H1 (cell line): ENCODE results near the gene PDZD8. TPM values are rescaled to one million over a fixed set of nuclear protein-coding genes. Genes with fewer than 3 reads are reported as not detected.

Experiments
- CBX8 ChIP-seq: fragments of 300-800, 300-1000 bp; sonication (generic); IDR thresholded peaks from 2 replicates; pipeline ENCODE4 v1.7.1; 2016; ENCODE audit warnings: low read depth, low read length, borderline replicate concordance
- CTBP2 ChIP-seq: IDR thresholded peaks from 2 replicates; pipeline ENCODE4 v1.7.0; 2011; ENCODE audit warnings: borderline replicate concordance, mild to moderate bottlenecking, moderate library complexity, mixed read lengths, low read length; ENCODE audit not compliant: insufficient read depth, insufficient read length
- HDAC2 ChIP-seq, 2 experiments: fragments of 300-600 bp in 1 of 2; sonication (generic) in 1 of 2; IDR thresholded peaks; 2 replicates each; pipeline ENCODE4 v1.6.1; 2011 to 2012; ENCODE audit warnings: low read depth in 2 of 2, low read length in 2 of 2, mild to moderate bottlenecking in 2 of 2, moderate library complexity in 2 of 2, borderline replicate concordance in 1 of 2, inconsistent platforms in 1 of 2
- HDAC6 ChIP-seq: IDR thresholded peaks from one replicate; pipeline ENCODE4 v1.7.1; 2012; ENCODE audit warnings: low read depth, mild to moderate bottlenecking, inconsistent platforms, low read length, moderate library complexity
- KDM5A ChIP-seq: fragments of 200-600 bp; IDR thresholded peaks from 2 replicates; pipeline ENCODE4 v1.7.1; 2012; ENCODE audit warnings: mild to moderate bottlenecking, low read length, inconsistent platforms, mixed read lengths
- RNF2 ChIP-seq: fragments of 200-900, 300-1000 bp; sonication (generic); IDR thresholded peaks from 2 replicates; pipeline ENCODE4 v1.7.1; 2016; ENCODE audit warnings: borderline replicate concordance, low read depth, mild to moderate bottlenecking, antibody characterized with exemption, low read length; ENCODE audit not compliant: poor library complexity, severe bottlenecking; ENCODE audit errors: missing control alignments
- polyA plus RNA-seq, 7 experiments: library from polyadenylated mRNA; depleted of rRNA in 3 of 7; stranded (reverse) in 5 of 7; unstranded in 2 of 7; fragments of >200 nt in 5 of 7; fragments of 200-250 nt in 2 of 7; gene quantifications; 1 replicate in 5 of 7; 2 replicates in 1 of 7; 4 replicates in 1 of 7; pipeline versions ENCODE4 v1.2.1 to v1.2.3, GENCODE V29; 2011 to 2013; ENCODE audit warnings: missing spikeins in 2 of 7, mixed read lengths in 2 of 7
- total RNA-seq: library from RNA; stranded (reverse); fragmentation: NEBNext Ultra II Directional; extraction: Animal tissue kit (Norgen Biotek cat#: 25700); gene quantifications from 2 replicates; pipeline ENCODE4 v1.2.1, GENCODE V29; 2021

PDZD8 gene
- total and polyA plus RNA-seq, 2 of the 8 experiments (the other 6 are each of a cell fraction or from before 2014, with no cell fraction given) = 10.9 to 50.1 TPM

GRCh38 chr10:117391436-117392205 is 16.4 kb upstream of the PDZD8 start (continued):
- TF ChIP-seq HDAC2 (IDR thresholded peaks at IDR 0.05; ENCODE audit: borderline replicate concordance in 1 of 2, low read depth in 2 of 2, low read length in 2 of 2) = no peak
- TF ChIP-seq KDM5A = no peak
- no peak for TF ChIP-seq RNF2
- TF ChIP-seq HDAC6 = no peak
- no peak for TF ChIP-seq CBX8
- no peak for TF ChIP-seq CTBP2
- TF ChIP-seq, all 59 proteins: peak for 0
